Spleen (tissue), 7 donors: Measurements from ENCODE around the gene SLC22A5.

ENCODE experiments used
- POLR2A ChIP-seq, 3 donors: fragments of 450-650 bp; IDR thresholded peaks; one replicate each; pipeline ENCODE4 v1.5.1; 2017; ENCODE audit warnings: antibody characterized with exemption in 3 of 3, mild to moderate bottlenecking in 1 of 3
- TF ChIP-seq, protein P1 (sequence below), 11 experiments: fragments of 200-600 bp in 7 of 11; fragments of 450-650 bp in 4 of 11; sonication (generic) in 4 of 11; IDR thresholded peaks in 8 of 11; conservative IDR thresholded peaks in 3 of 11; 1 replicate in 7 of 11; 2 replicates in 4 of 11; pipeline versions ENCODE4 v1.4.0 to v1.8.0; 2016 to 2021; ENCODE audit warnings: antibody characterized with exemption in 11 of 11, inconsistent platforms in 4 of 11, mild to moderate bottlenecking in 1 of 11
- donor health status: DM: no; HTN: no; CAD: no; lungs with moderate emphysema.
- donor health status: DM: no; HTN: no; CAD: no.
- donor health status: DM: no; HTN: no; CAD: no.

- no peak for TF ChIP-seq POLR2A (IDR thresholded peaks at IDR 0.05)
- TF ChIP-seq, protein P1, sequence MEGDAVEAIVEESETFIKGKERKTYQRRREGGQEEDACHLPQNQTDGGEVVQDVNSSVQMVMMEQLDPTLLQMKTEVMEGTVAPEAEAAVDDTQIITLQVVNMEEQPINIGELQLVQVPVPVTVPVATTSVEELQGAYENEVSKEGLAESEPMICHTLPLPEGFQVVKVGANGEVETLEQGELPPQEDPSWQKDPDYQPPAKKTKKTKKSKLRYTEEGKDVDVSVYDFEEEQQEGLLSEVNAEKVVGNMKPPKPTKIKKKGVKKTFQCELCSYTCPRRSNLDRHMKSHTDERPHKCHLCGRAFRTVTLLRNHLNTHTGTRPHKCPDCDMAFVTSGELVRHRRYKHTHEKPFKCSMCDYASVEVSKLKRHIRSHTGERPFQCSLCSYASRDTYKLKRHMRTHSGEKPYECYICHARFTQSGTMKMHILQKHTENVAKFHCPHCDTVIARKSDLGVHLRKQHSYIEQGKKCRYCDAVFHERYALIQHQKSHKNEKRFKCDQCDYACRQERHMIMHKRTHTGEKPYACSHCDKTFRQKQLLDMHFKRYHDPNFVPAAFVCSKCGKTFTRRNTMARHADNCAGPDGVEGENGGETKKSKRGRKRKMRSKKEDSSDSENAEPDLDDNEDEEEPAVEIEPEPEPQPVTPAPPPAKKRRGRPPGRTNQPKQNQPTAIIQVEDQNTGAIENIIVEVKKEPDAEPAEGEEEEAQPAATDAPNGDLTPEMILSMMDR (IDR thresholded peaks at IDR 0.05 in 8 of 11, conservative IDR thresholded peaks at IDR 0.05 in 3 of 11), result no peak
Measured at GRCh38 chr5:132407970-132408369, 38.5 kb downstream of the SLC22A5 start.
